HG02678 (cell line): Measurements from ENCODE around the gene PRKACG.
"Not testable (repeated sequence)": the region's sequence is repeated elsewhere in the genome, so short reads cannot be mapped to it uniquely, and the experiment has no call there.

Source experiments
- ATAC-seq: cut with Tn5 transposase; IDR thresholded peaks from one replicate; pipeline ENCODE4 v1.9.1; 2021; ENCODE audit warnings: mild to moderate bottlenecking, moderate library complexity; ENCODE audit not compliant: unreplicated experiment

The PRKACG gene

GRCh38 chr9:69027355-69028097 is 13.6 kb upstream of the PRKACG start:
- peak; percentile 75 for ATAC-seq

- ATAC-seq, result no peak
Observed at GRCh38 chr9:69023650-69024049, 9.7 kb upstream of the PRKACG start.

GRCh38 chr9:69020301-69021145 is 6.6 kb upstream of the PRKACG start:
- ATAC-seq, result no peak

GRCh38 chr9:69019808-69020207 is 5.9 kb upstream of the PRKACG start:
- no peak for ATAC-seq

- no peak for ATAC-seq
Observed at GRCh38 chr9:69018737-69019136, 4.8 kb upstream of the PRKACG start.

GRCh38 chr9:69016191-69017096 is 2.5 kb upstream of the PRKACG start:
- no peak for ATAC-seq

GRCh38 chr9:69013382-69013727 is 558 bp downstream of the PRKACG start:
- ATAC-seq, result no peak

GRCh38 chr9:69012696-69013381 is 1.1 kb downstream of the PRKACG start:
- ATAC-seq, result peak; percentile 62

GRCh38 chr9:69009708-69010107 is 4.2 kb downstream of the PRKACG start:
- no peak for ATAC-seq

GRCh38 chr9:69004836-69005235 is 9.1 kb downstream of the PRKACG start:
- no peak for ATAC-seq

GRCh38 chr9:69003051-69003450 is 10.9 kb downstream of the PRKACG start:
- ATAC-seq, result no peak

- ATAC-seq, result no peak
Observed at GRCh38 chr9:69001921-69002320, 12.0 kb downstream of the PRKACG start.

GRCh38 chr9:68999393-69000105 is 14.4 kb downstream of the PRKACG start:
- ATAC-seq, result peak; percentile 78

GRCh38 chr9:68998812-68999211 is 15.1 kb downstream of the PRKACG start:
- peak; percentile 33 for ATAC-seq

GRCh38 chr9:68998385-68998784 is 15.5 kb downstream of the PRKACG start:
- ATAC-seq, result no peak

- no peak for ATAC-seq
Observed at GRCh38 chr9:68997666-68998065, 16.2 kb downstream of the PRKACG start.

GRCh38 chr9:68996462-68996861 is 17.5 kb downstream of the PRKACG start:
- ATAC-seq, result no peak

GRCh38 chr9:68995776-68996175 is 18.1 kb downstream of the PRKACG start:
- no peak for ATAC-seq

- no peak for ATAC-seq
Observed at GRCh38 chr9:68991457-68991856, 22.5 kb downstream of the PRKACG start.

- ATAC-seq, result not testable (repeated sequence)
Observed at GRCh38 chr9:68986949-68987348, 27.0 kb downstream of the PRKACG start.
